ENCODE results near the gene ANO3. TPM values are rescaled to one million over a fixed set of nuclear protein-coding genes. Genes with fewer than 3 reads are reported as not detected.

The ANO3 gene
- total and polyA plus RNA-seq, 2 of the 8 experiments (the other 6 are each of a cell fraction or from before 2014, with no cell fraction given), result not detected

- H3K27me3 ChIP-seq (replicated peaks in 1 of 4; ENCODE audit: control insufficient read depth in 3 of 4, extremely low read depth in 1 of 4, insufficient read depth in 3 of 4, low read length in 3 of 4), result no peaks in the 10 kb centered on the region
- no peak overlapping the region for H4K5ac ChIP-seq (ENCODE audit: insufficient read length, low read depth, low read length)
- no peak overlapping the region for H2BK120ac ChIP-seq (replicated peaks; ENCODE audit: low read depth, low read length)
- ChIA-PET CTCF (ENCODE audit: partially characterized antibody) (interaction anchor here (0.7 to 1.8 kb wide), 16 partner anchors 13 to 265 kb away, joined by 3 to 11 read pairs (median 3); no protein-coding TSS in a partner anchor), POLR2A (ENCODE audit: partially characterized antibody) (no interaction called here)
- H3K4me2 ChIP-seq (ENCODE audit: insufficient read depth in 1 of 2, low read depth in 2 of 2, low read length in 2 of 2), result no peak overlapping the region
- no peak overlapping the region for H3K9ac ChIP-seq (replicated peaks in 1 of 4; ENCODE audit: extremely low read depth in 1 of 4, low read depth in 3 of 4, low read length in 3 of 4)
- H3K79me2 ChIP-seq (ENCODE audit: control insufficient read depth in 1 of 2, insufficient read depth in 2 of 2, low read length in 2 of 2), result no peaks in the 10 kb centered on the region
- H4K91ac ChIP-seq (replicated peaks; ENCODE audit: insufficient read length, low read length), result no peak overlapping the region
- no peaks in the 10 kb centered on the region for H3K36me3 ChIP-seq (ENCODE audit: control insufficient read depth in 2 of 4, insufficient read depth in 4 of 4, low read length in 3 of 4)
- 29% methylated on average over 1 of the region's 1 CpG; no CpG with 5 or more reads in 1 of the 2 experiments for WGBS, 2 experiments (ENCODE audit: extremely low coverage in 1 of 2, insufficient coverage in 1 of 2, insufficient read length in 1 of 2, insufficient replicate concordance in 2 of 2, low coverage in 1 of 2, low lambda C conversion rate in 2 of 2, missing lambda C conversion rate in 1 of 2)
- H2BK12ac ChIP-seq (ENCODE audit: low read depth, low read length), result no peak overlapping the region
- H3K4ac ChIP-seq (replicated peaks; ENCODE audit: insufficient read length, low read depth, low read length), result no peak overlapping the region
- no peak overlapping the region for H3K14ac ChIP-seq (ENCODE audit: insufficient read length)
- H3K23ac ChIP-seq (ENCODE audit: insufficient read length), result no peak overlapping the region
- no peak overlapping the region for H3K56ac ChIP-seq (replicated peaks; ENCODE audit: insufficient read length, low read depth, low read length)
- FAIRE-seq (no peak), DNase-seq (ENCODE audit: low read depth in 1 of 2, low spot score in 2 of 2) (no peak)
- no peak overlapping the region for H3K4me3 ChIP-seq (ENCODE audit: extremely low read depth in 1 of 4, insufficient read depth in 2 of 4, low read depth in 3 of 4, low read length in 4 of 4)
- no peak overlapping the region for H3K27ac ChIP-seq (ENCODE audit: low read depth, low read length)
- H2BK20ac ChIP-seq (ENCODE audit: low read length), result no peak overlapping the region
- no peaks in the 10 kb centered on the region for H3K23me2 ChIP-seq (ENCODE audit: low read depth, low read length)
- H3K4me1 ChIP-seq (replicated peaks in 1 of 4; ENCODE audit: control insufficient read depth in 3 of 4, insufficient read depth in 4 of 4, low read length in 3 of 4), result no peaks in the 10 kb centered on the region
- no peak overlapping the region for H2AK5ac ChIP-seq (ENCODE audit: low read depth, low read length)
- H2AFZ ChIP-seq (ENCODE audit: low read length), result no peak overlapping the region
- no peaks in the 10 kb centered on the region for H3K9me3 ChIP-seq (ENCODE audit: insufficient read depth in 2 of 2, low read depth in 1 of 2, low read length in 1 of 2)
- H4K8ac ChIP-seq (ENCODE audit: extremely low read depth, insufficient read depth, low read length), result no peak overlapping the region
- no peak overlapping the region for H3K18ac ChIP-seq (ENCODE audit: extremely low read depth, low read length)
- H2BK5ac ChIP-seq (ENCODE audit: low read depth, low read length), result no peak overlapping the region
- no peaks in the 10 kb centered on the region for H3K79me1 ChIP-seq (ENCODE audit: low read depth, low read length)
- no peak overlapping the region for H2BK15ac ChIP-seq (ENCODE audit: low read length)
- H4K20me1 ChIP-seq (replicated peaks in 1 of 2; ENCODE audit: control insufficient read depth in 1 of 2, insufficient read depth in 2 of 2, low read length in 2 of 2), result no peaks in the 10 kb centered on the region
- no peak for TF ChIP-seq CBX5 (IDR thresholded peaks at IDR 0.05; ENCODE audit: low read depth, low read length)
- no peak for TF ChIP-seq KDM4A (IDR thresholded peaks at IDR 0.05; ENCODE audit: low read depth, low read length, severe bottlenecking)
- TF ChIP-seq, protein P1, sequence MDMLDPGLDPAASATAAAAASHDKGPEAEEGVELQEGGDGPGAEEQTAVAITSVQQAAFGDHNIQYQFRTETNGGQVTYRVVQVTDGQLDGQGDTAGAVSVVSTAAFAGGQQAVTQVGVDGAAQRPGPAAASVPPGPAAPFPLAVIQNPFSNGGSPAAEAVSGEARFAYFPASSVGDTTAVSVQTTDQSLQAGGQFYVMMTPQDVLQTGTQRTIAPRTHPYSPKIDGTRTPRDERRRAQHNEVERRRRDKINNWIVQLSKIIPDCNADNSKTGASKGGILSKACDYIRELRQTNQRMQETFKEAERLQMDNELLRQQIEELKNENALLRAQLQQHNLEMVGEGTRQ (IDR thresholded peaks at IDR 0.05; ENCODE audit: low read length), result no peak
- TF ChIP-seq JUN (IDR thresholded peaks at IDR 0.05; ENCODE audit: low read depth, low read length), result no peak
- TF ChIP-seq HDAC2 (IDR thresholded peaks at IDR 0.05; ENCODE audit: borderline replicate concordance in 1 of 2, low read depth in 2 of 2, low read length in 2 of 2), result no peak
- no peak for TF ChIP-seq EGR1 (IDR thresholded peaks at IDR 0.05; ENCODE audit: borderline replicate concordance, low read depth, low read length)
- peak in 1 of 2 experiments; percentile 28; a peak in 3 of 4 replicates for TF ChIP-seq RAD21 (IDR thresholded peaks at IDR 0.05 in 1 of 2, conservative IDR thresholded peaks at IDR 0.05 in 1 of 2; ENCODE audit: low read depth in 2 of 2, low read length in 2 of 2)
- TF ChIP-seq JUND (IDR thresholded peaks at IDR 0.05; ENCODE audit: low read length), result no peak
Measured at GRCh38 chr11:26551186-26551801, 219.4 kb downstream of the ANO3 start.
